Glutamatergic neuron (in vitro differentiated cells): ENCODE data around the gene IL17REL. TPM values are rescaled to one million over a fixed set of nuclear protein-coding genes. Genes with fewer than 3 reads are reported as not detected.

Experiments used
- DNase-seq: peaks from one replicate; pipeline ENCODE4 v3.0.0; 2022
- H3K27ac Mint-ChIP-seq: one replicate; pipeline ENCODE4 v1.8.0; 2020; ENCODE audit warnings: mild to moderate bottlenecking, mixed read lengths, inconsistent platforms; ENCODE audit not compliant: unreplicated experiment
- H3K27me3 Mint-ChIP-seq: one replicate; pipeline ENCODE4 v1.8.0; 2020; ENCODE audit warnings: mild to moderate bottlenecking, moderate library complexity, mixed read lengths, inconsistent platforms; ENCODE audit not compliant: unreplicated experiment
- H3K36me3 Mint-ChIP-seq: one replicate; pipeline ENCODE4 v1.8.0; 2020; ENCODE audit warnings: mild to moderate bottlenecking, mixed read lengths, inconsistent platforms; ENCODE audit not compliant: unreplicated experiment
- H3K4me1 Mint-ChIP-seq: one replicate; pipeline ENCODE4 v1.8.0; 2020; ENCODE audit warnings: mild to moderate bottlenecking, low read depth, mixed read lengths, inconsistent platforms; ENCODE audit not compliant: unreplicated experiment
- H3K4me3 Mint-ChIP-seq: one replicate; pipeline ENCODE4 v1.8.0; 2020; ENCODE audit warnings: mild to moderate bottlenecking, mixed read lengths, inconsistent platforms; ENCODE audit not compliant: unreplicated experiment
- H3K9me3 Mint-ChIP-seq: one replicate; pipeline ENCODE4 v1.8.0; 2020; ENCODE audit warnings: mild to moderate bottlenecking, moderate library complexity, mixed read lengths, inconsistent platforms; ENCODE audit not compliant: unreplicated experiment
- total RNA-seq: library from RNA; stranded (reverse); fragmentation: NEBNext Ultra II Directional; extraction: Animal tissue kit (Norgen Biotek cat#: 25700); gene quantifications from one replicate; pipeline ENCODE4 v1.2.1, GENCODE V29; 2021; ENCODE audit not compliant: unreplicated experiment
- TF ChIP-seq, protein P1 (sequence below): fragments of 200-600 bp; sonication (generic); IDR thresholded peaks from one replicate; pipeline ENCODE4 v1.5.0; 2021; ENCODE audit not compliant: partially characterized antibody, unreplicated experiment

Gene IL17REL
- total RNA-seq, 1 donor from 2014 or later, result not detected

DNA sequence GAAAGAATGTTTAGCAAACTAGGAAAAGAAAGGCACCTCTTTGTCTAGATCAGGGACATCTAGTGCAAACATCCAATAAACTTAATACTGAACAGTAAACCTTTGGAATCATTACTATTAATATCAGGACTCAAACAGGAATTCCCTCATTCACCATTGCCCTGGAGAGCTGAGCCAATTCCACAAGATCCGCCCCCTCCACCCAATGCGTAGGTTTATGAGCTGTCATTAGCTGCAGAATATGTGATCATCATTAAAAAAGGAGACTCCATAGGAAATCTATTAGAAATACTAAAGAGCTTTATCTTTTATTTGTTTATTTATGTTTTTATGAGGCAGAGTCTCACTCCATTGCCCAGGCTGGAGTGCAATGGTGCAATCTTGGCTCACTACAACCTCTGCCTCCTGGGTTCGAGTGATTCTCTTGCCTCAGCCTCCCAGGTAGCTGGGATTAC lies 5.5 kb downstream of the IL17REL start:
- Mint-ChIP-seq H3K4me3 (no peak overlapping the region), H3K4me1 (no peaks in the 10 kb centered on the region), H3K27ac (no peak overlapping the region), H3K36me3 (no peaks in the 10 kb centered on the region), H3K27me3 (peaks cover 15% of the 10 kb centered on the region), H3K9me3 (peaks cover 4% of the 10 kb centered on the region)
- no peak for DNase-seq
- TF ChIP-seq, protein P1, sequence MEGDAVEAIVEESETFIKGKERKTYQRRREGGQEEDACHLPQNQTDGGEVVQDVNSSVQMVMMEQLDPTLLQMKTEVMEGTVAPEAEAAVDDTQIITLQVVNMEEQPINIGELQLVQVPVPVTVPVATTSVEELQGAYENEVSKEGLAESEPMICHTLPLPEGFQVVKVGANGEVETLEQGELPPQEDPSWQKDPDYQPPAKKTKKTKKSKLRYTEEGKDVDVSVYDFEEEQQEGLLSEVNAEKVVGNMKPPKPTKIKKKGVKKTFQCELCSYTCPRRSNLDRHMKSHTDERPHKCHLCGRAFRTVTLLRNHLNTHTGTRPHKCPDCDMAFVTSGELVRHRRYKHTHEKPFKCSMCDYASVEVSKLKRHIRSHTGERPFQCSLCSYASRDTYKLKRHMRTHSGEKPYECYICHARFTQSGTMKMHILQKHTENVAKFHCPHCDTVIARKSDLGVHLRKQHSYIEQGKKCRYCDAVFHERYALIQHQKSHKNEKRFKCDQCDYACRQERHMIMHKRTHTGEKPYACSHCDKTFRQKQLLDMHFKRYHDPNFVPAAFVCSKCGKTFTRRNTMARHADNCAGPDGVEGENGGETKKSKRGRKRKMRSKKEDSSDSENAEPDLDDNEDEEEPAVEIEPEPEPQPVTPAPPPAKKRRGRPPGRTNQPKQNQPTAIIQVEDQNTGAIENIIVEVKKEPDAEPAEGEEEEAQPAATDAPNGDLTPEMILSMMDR, result no peak

DNA sequence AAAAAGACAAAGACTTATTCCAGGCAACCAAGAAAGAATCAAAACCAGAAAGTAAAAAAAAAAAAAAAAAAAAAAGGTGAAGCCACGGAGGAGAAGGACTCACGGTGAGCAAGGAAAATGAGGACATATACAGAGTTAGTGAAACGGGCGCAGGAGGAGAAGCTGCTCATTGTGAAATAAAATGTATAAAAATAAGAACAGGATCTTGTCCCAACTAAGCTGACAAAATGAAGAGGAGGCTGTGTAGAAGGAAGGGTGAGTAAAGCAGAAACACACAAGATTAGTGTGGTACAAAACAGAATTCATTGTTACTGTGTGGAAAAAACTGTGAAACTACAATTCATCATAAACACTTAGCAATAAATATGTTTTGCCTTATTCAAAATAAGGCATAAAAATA lies 7.6 kb downstream of the IL17REL start:
- Mint-ChIP-seq H3K27me3 (peaks cover 13% of the 10 kb centered on the region), H3K4me1 (no peaks in the 10 kb centered on the region), H3K9me3 (peaks cover 5% of the 10 kb centered on the region), H3K4me3 (no peak overlapping the region), H3K27ac (no peak overlapping the region), H3K36me3 (no peaks in the 10 kb centered on the region)
- TF ChIP-seq, protein P1, result no peak
- no peak for DNase-seq

DNA sequence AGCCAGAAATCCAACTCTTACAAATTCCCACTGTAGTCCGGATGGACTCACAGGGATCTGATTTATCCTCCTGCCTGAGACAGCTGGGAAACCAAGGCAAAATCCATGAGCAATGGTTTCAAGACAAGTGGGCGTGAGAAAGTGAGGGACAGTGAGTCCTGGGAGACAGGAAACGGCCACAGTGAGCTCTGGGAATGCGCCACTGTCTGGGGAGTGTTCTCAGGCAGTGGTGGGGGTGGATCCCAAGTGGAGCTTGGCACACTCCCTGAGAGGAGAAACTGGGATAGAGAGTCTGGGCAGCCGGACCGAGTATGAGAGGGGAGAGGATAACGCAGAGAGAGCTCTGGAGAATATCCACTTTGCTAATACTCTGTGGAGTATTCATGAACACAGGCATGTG lies 9.8 kb downstream of the IL17REL start:
- TF ChIP-seq, protein P1, result no peak
- Mint-ChIP-seq H3K27me3 (peaks cover 15% of the 10 kb centered on the region), H3K9me3 (peaks cover 7% of the 10 kb centered on the region), H3K27ac (no peak overlapping the region), H3K4me1 (no peaks in the 10 kb centered on the region), H3K36me3 (no peaks in the 10 kb centered on the region), H3K4me3 (no peak overlapping the region)
- no peak for DNase-seq

DNA sequence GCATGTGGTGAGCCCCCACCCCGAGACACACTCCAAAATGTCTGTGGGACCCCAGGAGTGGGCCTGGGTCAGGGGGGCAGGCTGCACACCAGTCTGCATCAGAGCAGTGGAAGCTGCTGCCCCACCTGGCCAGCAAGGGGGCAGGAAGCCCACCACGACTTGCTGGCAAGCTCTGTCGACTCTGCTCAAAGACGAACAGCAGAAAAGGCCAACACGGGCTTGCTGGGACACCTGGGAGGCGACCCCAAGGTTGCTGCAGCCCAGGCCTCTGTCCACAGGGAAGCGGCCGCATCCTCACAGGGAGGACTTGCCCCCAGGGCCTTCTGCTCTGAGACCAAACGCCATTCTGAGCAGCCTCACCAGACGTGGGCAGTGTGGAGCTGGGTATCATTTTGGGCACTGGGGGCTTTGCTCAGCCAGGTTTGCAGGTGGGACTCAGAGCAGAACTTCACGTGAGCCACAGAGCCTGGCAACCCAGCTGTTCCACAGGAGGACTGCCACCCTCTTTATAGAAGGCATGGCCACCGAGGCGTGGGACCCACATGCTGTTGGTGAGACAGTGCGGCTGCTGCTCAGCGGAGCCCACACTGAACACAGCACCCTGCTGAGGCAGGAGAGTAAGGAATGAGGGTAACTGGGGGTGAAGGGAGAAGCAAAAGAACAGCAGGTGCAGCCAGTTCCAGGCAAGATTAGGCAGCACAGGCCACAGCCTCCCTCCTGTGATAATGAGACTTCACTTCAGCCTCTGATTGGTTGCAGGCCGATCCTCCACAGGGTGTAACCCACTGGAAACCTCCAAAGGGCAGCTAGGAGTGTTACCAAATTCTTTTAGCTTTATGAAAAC lies 11.0 kb downstream of the IL17REL start:
- TF ChIP-seq, protein P1, result no peak
- Mint-ChIP-seq H3K36me3 (no peaks in the 10 kb centered on the region), H3K9me3 (peaks cover 7% of the 10 kb centered on the region), H3K4me1 (no peaks in the 10 kb centered on the region), H3K27ac (no peak overlapping the region), H3K4me3 (no peak overlapping the region), H3K27me3 (peaks cover 15% of the 10 kb centered on the region)
- no peak for DNase-seq
